NOMO-1 treated with dmso at 0.1 percent for 144 hours (cell line): Measurements from ENCODE around the gene FOS.
"Not testable (repeated sequence)": the region's sequence is repeated elsewhere in the genome, so short reads cannot be mapped to it uniquely, and the experiment has no call there.

Experiments
- DNase-seq: peaks from one replicate; lab custom pipeline; 2025; ENCODE audit not compliant: unreplicated experiment; lab: John Stamatoyannopoulos, UW

The FOS gene

DNA sequence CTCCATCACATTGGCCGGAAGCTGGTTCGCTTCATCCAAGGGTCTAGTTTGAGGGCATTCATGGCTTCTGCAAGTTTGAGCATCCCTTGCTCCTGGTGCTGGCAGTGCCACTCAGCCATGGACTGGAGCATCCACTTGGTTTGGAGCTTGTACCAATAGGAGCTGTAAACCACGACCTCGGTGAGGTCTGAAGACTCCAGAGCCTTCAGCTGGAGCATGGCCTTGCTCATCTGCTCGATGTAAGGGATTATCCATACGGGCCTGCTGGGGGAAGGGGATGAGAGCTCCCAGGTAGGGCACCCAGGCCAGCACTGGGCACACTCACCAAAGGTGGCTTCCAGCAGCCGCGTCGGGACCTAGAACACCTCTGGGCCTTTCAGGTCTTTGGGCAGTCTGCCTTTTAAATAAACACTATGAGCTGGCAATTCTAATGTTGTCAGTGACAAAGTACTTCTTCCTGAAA is 13.5 kb downstream of the FOS start:
- no peak for DNase-seq

DNA sequence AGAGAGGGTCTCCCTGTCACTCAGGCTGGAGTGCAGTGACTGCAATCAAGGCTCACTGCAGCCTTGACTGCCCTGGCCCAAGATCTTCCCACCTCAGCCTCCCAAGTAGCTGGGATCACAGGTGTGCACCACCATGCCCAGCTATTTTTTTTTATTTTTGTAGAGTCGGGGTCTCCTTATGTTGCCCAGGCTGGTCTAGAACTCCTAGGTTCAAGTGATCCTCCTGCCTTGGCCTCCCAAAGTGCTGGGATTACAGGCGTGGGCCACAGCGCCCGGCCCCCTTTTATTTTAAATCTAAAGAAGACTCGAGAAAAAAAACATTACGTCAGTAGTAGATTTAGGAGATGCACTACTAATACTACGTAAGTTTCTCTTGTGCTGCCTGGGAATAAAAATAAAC is 14.3 kb downstream of the FOS start:
- DNase-seq, result no peak

DNA sequence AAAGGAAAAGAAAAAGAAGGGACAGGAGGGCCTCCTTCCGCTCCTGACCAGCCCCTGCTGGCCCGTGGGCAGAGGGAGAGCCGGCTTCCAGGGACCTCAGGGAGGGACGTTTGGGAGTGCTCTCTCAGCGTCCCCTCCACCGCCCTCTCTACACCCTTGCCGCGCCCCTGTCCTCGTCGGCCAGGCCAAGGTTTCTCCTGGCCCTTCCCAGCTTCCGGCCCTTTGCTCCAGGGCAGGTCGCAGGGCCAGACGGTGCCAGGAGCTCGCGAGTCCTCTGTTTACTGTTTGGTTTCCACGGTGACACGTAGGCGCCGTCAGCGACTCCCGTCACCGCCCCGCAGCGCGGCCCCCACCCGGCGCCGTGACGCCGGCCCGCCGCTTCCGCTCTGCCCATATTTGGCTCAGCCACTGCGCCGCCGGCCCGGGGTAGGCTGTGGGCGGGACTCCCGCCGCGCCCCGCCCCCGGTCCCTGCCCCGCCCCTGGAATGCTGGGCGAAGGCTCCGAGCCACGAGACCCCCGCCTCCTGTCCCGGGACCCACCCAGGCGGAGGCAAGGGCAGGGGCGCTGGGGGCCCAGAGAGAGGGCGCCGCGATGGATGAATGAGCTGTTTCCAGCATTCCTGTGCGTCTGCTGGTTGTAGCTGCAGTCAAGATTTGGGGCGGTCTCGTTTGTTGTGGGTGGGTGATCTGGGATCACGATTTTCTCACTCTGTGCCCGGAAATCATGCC is 15.5 kb downstream of the FOS start:
- DNase-seq, result peak; percentile 96

DNA sequence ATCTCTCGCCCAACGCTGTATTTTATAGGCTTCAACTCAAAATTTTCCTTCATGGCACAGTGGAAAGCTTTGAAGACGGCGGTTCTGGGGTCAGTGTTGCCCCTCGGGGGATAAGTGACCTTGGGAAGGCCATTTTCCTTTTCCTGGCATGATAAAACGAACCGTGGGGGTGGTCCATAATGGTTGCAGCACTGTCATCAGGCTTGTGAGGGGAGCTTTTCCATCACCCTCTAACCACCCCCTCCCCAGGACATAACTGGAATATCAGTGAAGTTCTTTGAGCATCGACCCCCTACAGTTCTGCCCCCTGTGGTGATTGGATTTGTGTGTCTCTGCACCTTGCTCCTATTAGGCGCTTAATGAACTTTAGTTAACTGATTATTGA is 16.0 kb downstream of the FOS start:
- DNase-seq, result no peak

DNA sequence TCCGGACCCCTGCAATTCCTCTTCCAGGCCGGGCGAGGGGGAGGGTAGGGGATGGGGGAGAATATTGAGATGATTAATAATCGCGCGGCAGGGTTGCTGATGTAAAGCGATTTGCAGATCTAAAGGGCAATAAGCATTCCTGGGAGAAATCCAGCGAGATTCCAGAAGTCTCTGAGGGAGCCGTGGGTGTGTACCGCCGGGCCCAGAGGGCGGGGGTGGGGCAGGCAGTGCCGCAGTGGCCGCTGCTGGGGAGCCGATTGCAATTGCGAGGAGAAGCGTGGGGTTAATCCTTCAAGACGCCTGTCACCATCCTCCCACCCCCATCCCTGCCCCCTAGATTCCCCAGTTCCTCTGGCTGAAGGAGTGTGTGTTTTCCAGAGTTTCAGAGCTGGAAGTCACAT is 16.4 kb downstream of the FOS start:
- no peak for DNase-seq

DNA sequence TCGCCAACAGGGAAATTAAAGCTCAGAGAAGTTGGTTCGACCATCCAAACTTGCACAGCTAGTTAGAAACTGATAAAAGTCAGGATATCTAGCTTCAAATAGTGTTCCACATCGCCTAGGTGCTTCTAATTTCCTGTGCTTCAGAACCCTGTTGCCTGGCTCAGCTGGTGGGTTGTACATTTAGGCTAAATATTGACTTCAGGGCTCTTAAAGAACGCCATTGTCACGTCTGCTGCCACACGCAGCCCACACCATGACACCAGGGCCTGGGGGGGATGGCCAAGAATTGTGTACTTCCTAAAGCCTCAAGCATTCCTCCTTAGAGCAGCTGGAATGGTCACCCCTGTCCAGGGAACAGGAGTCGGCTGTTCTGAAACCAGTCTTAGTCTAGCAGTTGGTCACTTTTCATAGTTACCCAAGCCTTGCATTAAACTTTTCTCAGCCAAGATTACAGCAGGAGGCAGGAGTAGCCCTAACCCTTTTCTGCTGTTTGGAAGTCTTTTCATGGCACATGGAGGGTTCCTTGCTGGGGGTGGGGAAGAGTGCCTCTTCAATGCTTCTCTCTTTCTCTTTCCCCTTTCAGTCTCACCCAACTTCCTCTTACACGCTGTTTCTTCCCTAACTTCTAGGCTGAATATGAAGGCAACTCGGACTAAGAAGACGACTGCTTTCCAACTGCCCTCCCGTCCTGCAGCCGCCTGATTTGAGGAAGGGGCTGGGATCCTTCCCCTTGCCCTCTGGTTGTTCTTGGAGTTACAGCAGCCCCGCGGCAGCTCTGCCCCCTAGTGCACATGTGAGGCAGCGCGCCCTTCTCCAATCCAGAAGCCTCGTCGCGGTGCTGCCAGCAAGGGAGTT is 17.1 kb downstream of the FOS start:
- peak; percentile 76 for DNase-seq

DNA sequence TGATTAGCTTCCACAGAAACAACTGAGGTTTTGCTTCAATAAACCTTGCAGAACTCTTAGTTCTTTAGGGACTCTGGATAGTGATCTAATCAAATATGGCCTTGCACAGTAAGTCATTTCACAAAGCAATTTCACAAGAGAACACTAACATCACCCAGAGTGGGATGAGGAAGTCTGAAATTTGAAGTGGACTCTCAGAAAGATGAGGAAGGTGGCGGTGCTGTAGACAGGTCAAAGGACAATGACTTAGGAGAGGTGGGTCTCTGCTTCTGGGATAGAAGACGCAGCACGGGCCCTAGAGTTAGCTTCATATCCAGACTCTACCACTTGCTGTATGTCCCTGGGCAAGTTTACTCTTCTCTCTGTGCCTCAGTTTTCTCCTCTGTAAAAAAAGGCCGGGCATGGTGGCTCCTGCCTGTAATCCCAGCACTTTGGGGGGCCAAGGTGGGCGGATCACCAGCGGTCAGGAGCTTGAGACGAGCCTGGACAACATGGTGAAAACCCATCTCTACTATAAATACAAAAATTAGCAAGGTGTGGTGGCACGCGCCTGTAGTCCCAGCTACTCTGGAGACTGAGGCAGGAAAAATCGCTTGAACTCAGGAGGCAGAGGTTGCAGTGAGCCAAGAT is 18.9 kb downstream of the FOS start:
- DNase-seq, result peak; percentile 75

DNA sequence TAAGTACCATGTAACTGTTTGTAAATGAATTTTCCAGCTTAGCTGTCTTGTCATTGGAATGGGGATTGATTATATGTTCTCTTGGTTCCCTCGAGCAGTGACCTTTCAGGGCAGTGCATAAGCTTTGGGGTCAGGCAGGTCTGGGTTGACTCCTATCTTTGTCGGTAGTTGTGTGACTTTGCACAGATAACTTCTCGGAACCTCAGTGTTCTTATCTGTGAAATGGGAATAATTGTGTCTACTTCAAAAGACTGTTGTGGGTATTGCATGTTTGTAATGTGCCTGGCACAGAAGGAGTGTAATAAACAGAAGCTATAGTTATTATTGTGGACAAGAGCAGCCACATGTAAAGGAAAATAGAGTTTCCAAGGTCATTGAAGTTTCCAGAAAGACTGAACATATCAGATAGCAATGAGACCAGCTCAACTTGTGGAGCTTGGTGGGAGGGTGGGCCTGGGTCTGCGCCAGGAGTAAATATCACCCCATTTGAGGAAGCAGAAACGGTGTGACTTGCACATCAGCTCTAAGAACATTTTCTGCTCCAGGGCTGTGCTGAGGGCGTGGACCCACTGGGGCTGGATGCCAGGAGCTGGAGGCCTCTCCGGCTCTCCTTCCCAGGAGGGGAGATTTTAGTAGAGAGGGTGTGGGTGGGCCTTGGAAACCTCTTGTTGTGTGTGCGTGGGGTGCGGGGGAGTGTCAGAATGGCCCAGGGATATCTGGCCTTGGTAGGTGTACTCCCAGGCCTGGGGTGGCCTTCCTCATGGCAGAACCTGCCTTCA is 19.7 kb downstream of the FOS start:
- peak; percentile 70 for DNase-seq

DNA sequence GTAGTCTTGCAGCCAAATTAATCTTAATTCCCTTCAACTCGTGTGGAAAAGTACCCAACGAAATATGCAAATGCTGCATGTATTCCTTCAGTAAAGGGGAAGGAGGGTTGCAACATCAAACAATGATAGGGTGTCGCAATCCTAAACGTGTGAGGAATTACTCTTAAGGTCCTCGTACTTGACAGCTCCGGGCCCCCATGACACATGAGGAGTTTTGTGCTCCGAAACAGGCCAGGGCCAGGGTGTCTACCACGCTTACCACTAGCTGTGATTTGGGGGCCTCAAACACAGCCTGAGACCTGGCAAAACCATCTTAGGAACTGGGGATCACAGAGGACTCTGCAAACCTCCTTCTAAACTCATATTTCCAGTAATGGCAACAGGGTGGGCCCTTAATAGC is 20.4 kb downstream of the FOS start:
- DNase-seq, result peak; percentile 90

DNA sequence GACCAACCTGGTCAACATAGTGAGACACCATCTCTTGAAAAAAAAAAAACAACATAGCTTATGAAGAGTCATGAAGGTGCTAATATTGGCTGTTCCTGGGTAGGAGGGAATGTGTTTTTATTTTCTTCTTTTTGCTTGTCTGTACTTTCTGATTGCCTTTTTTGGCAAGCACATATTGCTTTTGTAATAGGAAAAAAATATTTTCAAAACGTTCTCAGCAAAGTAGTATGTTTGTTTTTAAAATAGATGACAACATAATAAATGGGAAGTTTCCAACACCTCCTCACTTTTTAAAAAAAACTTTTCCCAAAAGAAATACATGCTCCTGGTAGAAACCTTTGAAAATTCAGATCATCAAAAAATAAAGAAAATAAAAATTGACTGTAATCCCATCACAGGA is 20.9 kb downstream of the FOS start:
- DNase-seq, result no peak

DNA sequence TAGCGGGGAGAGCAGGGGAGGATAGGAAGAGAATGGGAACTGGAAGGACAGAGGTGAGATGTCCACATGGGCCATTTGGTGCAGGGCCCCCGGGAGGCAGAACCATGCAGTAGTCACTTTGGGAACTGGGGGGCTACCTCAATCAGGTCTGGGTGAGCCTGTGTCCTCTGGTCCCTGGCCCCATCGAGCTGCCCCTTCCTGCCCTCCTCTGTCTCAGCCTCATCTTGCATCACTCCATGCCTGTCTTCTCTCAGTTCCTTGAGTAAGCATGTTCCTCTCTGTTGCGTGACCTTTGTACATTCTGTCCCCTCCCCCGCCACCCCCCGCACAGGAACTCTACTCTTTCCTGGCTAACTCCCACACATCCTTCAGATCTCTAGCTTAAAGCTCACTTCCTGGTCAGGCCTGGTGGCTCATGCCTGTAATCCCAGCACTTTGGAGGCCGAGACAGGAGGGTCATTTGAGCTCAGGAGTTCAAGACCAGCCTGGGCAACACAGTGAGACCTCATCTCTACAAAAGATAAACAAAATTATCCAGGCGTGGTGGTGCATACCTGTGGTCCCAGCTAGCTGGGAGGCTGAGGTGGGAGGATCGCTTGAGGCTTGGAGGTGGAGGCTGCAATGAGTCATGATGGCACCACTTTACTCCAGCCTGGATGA is 23.2 kb downstream of the FOS start:
- DNase-seq, result peak; percentile 82

DNA sequence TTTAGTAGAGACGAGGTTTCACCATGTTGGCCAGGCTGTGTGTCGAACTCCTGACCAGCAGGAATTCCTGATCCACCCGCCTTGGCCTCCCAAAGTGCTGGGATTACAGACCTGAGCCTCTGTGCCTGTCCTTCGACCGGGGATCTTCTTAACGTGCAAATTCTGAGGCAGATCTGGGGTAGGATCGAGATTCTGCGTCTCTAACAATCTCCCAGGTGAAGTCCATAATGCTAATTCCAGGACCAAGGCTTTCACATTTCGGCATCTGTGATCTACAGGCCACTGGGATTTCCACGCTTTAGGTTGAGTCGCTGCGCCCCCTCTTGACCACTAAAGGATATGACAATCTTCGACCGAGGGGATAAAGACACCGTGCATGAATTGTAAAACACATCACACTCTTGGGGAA is 24.8 kb downstream of the FOS start:
- peak; percentile 65 for DNase-seq

DNA sequence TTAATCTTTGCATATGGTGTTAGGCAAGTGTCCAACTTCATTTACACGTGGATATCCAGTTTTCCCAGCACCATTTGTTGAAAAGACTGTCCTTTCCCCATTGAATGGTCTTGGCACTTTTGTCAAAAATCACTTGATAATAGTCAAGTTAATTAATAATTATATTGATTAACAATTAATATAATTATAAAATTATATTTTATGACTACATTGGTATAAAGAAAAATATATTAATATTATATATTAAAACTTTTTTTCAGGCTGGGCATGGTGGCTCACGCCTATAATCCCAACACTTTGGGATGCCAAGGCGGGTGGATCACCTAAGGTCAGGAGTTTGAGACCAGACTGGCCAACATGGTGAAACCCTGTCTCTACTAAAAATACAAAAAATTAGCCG is 27.8 kb downstream of the FOS start:
- not testable (repeated sequence) for DNase-seq

DNA sequence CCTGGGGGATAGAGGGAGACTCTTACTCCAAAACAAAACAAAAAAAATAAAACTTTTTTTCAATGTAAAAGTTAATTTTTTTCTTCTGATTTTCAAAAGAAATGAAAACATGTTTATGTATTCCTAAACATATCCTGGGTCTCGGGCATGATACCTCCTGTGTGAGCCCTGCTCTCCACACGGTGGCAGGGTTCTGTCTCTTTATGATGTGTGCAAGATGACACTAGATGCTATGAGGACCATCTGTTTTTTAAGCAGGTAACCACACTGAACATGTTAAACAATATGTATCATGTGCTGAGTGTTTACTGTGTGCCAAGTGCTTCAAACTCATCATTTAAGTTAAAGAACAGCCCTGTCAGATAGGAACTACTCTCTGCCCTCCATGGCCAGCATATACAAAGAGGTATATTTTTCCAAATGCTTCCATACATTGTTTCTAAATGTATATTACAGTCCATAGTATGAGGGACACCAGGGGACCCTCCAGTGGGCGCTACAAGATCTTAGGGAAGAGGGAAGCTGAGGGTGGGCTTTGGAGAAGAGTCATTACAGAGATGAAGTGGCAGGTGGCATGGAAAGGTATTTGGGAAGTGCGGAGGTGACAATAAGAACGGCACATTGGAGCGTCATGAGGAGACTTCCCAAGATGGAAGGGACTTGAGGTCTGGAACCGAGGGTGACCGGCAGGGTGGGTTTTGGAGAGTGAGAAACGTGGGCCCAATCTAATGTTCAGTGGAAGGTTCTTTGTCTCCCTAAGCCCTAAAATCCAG is 28.5 kb downstream of the FOS start:
- DNase-seq, result peak; percentile 55

DNA sequence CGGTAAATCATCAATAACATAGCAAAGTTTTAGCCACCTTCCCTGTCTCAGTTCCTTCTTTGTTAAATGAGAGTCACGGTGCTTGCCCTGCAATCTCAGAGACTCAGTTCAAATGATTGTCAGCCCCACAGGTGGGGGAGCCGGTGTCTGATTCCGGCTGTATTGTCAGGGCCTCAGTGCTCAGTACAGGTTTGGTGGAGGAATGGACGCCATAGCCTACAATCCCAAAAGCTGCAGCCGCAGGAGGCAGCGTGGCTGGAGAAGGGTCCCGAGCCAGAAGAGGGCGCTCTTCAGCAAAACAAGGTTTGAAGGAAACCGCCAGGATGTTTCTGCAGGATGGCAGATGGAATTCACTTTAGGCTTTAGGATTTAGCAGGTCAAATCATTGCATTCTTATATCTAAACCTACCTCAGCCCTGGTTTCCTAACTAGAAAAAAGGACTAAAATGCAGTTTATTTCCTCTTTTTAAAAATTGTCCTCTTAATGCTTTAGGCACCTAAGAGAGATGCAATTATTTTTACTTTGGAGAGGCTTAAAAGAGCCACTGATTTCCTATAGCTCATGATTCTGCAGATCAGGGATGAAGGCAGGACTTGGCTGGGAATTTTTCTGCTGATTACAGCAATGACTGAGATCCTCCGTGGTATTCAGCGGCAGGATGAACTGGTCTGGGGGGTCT is 29.2 kb downstream of the FOS start:
- peak; percentile 22 for DNase-seq

DNA sequence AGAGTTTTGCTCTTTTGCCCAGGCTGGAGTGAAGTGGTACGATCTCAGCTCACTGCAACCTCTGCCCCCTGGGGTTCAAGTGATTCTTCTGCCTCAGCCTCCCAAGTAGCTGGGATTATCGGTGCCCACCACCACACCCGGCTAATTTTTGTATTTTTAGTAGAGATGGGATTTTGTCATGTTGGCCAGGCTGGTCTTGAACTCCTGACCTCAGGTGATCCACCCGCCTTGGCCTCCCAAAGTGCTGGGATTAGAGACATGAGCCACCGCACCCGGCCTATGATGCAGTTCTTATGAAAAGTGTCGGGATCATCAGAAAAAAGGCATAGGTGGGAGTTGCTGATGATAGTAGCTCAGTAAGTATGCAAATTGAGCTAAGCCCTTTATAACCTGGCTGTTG is 30.4 kb downstream of the FOS start:
- DNase-seq, result not testable (repeated sequence)

DNA sequence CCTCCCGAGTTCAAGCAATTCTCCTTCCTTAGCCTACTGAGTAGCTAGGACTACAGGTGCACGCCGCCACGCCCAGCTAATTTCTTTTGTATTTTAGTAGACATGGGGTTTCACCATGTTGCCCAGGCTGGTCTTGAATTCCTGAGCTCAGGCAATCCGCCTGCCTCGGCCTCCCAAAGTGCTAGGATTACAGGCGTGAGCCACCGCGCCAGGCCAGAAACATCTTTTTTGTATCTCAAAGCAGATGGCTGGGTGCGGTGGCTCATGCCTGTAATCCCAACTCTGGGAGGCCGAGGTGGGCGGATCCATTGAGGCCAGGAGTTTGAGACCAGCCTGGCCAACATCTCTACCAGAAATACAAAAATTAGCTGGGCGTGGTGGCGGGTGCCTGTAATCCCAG is 30.9 kb downstream of the FOS start:
- not testable (repeated sequence) for DNase-seq

DNA sequence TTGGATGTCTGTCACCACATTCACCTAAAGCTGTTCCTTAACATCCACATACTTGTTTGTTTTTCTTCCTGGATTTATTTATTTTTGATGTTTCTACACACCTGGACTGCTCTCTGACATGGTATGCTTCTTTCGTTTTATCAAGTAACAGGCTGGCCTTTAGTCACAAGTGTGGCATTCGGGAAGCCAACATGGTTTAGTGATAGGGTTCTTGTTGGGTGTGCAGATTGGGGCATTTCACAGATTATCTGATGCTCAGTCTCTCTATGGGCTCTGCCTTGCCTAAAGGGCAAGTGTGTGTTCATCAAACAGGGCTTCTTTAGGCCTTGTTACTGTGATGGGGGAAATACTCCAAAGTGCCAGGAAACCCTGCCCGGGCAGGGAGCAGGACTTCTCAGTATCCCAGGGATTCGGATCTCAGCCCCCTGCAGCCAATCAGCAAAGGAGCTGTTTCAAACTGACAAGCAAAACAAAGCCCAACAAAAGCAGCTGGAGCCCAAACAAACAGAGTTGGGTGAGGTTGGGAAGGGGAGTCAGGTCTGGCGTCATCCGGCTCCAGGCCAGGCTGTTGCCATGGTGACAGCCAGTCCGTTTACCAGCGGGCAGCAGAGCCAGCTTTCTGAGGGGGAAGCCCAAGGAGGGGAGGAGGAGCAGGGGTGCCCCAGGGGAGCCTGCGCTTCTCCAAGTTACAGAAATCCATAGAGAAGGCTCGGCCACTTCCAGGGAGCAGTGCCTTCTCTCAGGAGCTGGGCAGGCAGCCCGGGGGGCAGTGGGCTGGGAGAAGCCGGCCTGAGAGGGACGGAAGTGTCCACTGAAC is 31.9 kb downstream of the FOS start:
- DNase-seq, result no peak
